NCI-H82 (cell line): ENCODE results near the gene NOS1.
"Not testable (repeated sequence)": the region's sequence is repeated elsewhere in the genome, so short reads cannot be mapped to it uniquely, and the experiment has no call there.

Source experiments
- DNase-seq: peaks from one replicate; lab custom pipeline; 2025; lab: John Stamatoyannopoulos, UW

The NOS1 gene

GRCh38 chr12:117361347-117361751 is at the start of gene NOS1:
TSS of gene NOS1 (minus strand) at chr12:117361626. CDS start at chr12:117331069, 30,557 bp downstream.
- DNase-seq, result no peak

GRCh38 chr12:117409286-117409685 is 47.9 kb upstream of the NOS1 start:
- DNase-seq, result no peak

GRCh38 chr12:117408161-117408791 is 46.9 kb upstream of the NOS1 start:
- DNase-seq, result no peak

- DNase-seq, result no peak
Observed at GRCh38 chr12:117404940-117405339, 43.5 kb upstream of the NOS1 start.

GRCh38 chr12:117404203-117404853 is 42.9 kb upstream of the NOS1 start:
- no peak for DNase-seq

- DNase-seq, result no peak
Observed at GRCh38 chr12:117403586-117404139, 42.2 kb upstream of the NOS1 start.

GRCh38 chr12:117402363-117402762 is 40.9 kb upstream of the NOS1 start:
- DNase-seq, result no peak

- DNase-seq, result no peak
Observed at GRCh38 chr12:117400912-117401311, 39.5 kb upstream of the NOS1 start.

GRCh38 chr12:117398482-117398881 is 37.1 kb upstream of the NOS1 start:
- DNase-seq, result not testable (repeated sequence)

GRCh38 chr12:117395766-117396165 is 34.3 kb upstream of the NOS1 start:
- DNase-seq, result no peak

GRCh38 chr12:117394491-117394890 is 33.1 kb upstream of the NOS1 start:
- DNase-seq, result no peak

- no peak for DNase-seq
Observed at GRCh38 chr12:117393656-117394055, 32.2 kb upstream of the NOS1 start.

- DNase-seq, result no peak
Observed at GRCh38 chr12:117390866-117391265, 29.4 kb upstream of the NOS1 start.

GRCh38 chr12:117388951-117389446 is 27.6 kb upstream of the NOS1 start:
- DNase-seq, result no peak

- no peak for DNase-seq
Observed at GRCh38 chr12:117387832-117388231, 26.4 kb upstream of the NOS1 start.

GRCh38 chr12:117384735-117385134 is 23.3 kb upstream of the NOS1 start:
- no peak for DNase-seq

GRCh38 chr12:117380083-117380482 is 18.7 kb upstream of the NOS1 start:
- peak; percentile 55 for DNase-seq

GRCh38 chr12:117377758-117378157 is 16.3 kb upstream of the NOS1 start:
- peak; percentile 37 for DNase-seq

GRCh38 chr12:117370588-117370987 is 9.2 kb upstream of the NOS1 start:
- DNase-seq, result no peak

GRCh38 chr12:117370000-117370399 is 8.6 kb upstream of the NOS1 start:
- DNase-seq, result not testable (repeated sequence)

GRCh38 chr12:117367006-117367638 is 5.7 kb upstream of the NOS1 start:
- DNase-seq, result peak; percentile 89

GRCh38 chr12:117365049-117365616 is 3.7 kb upstream of the NOS1 start:
- DNase-seq, result peak; percentile 29
